ENCODE data around the gene PDIA5. TPM values are rescaled to one million over a fixed set of nuclear protein-coding genes. Genes with fewer than 3 reads are reported as not detected.

Gene PDIA5
- total and polyA plus RNA-seq, 2 donors (not counting 1 experiment from before 2014, with no cell fraction given) = 2.6 to 3.8 TPM

- intact Hi-C loops (cut with micrococcal nuclease) = no loop called here
Observed at GRCh38 chr3:123194552-123194951, 127.7 kb downstream of the PDIA5 start.

GRCh38 chr3:123198372-123198771 lies 131.5 kb downstream of the PDIA5 start:
- ChIA-PET POLR2A (no interaction called here), CTCF (no interaction called here)
- TF ChIP-seq EZH2 (IDR thresholded peaks at IDR 0.05; ENCODE audit: borderline replicate concordance, insufficient read depth, low read depth, low read length, poor library complexity, severe bottlenecking) (no peak), CTCF (IDR thresholded peaks at IDR 0.05) (no peak)
- Histone ChIP-seq H3K27me3 (replicated peaks in 1 of 4; ENCODE audit: control extremely low read depth in 1 of 4, control insufficient read depth in 3 of 4, insufficient read depth in 4 of 4, low read length in 3 of 4) (no peaks in the 10 kb centered on the region), H3K4me3 (ENCODE audit: control extremely low read depth in 1 of 5, extremely low read depth in 1 of 5, insufficient read depth in 1 of 5, low read depth in 2 of 5, low read length in 4 of 5) (no peak overlapping the region), H2AFZ (ENCODE audit: insufficient read depth, low read depth, low read length, poor library complexity, severe bottlenecking) (no peak overlapping the region), H3K79me2 (ENCODE audit: control insufficient read depth, insufficient read depth, low read length) (peaks cover 14% of the 10 kb centered on the region), H3K9ac (ENCODE audit: low read length) (no peak overlapping the region), H3K27ac (ENCODE audit: low read length in 2 of 2) (no peak overlapping the region), H3K4me1 (ENCODE audit: control insufficient read depth in 2 of 2, insufficient read depth in 2 of 2, low read length in 2 of 2) (peaks cover 13 to 18% of the 10 kb centered on the region in 2 donors), H3K36me3 (replicated peaks in 1 of 2; ENCODE audit: control extremely low read depth in 1 of 2, control insufficient read depth in 1 of 2, extremely low read depth in 1 of 2, insufficient read depth in 2 of 2, low read length in 1 of 2) (no peaks in the 10 kb centered on the region), H3K9me3 (ENCODE audit: control extremely low read depth in 1 of 3, control insufficient read depth in 2 of 3, insufficient read depth in 1 of 3, low read length in 2 of 3) (peaks cover 0 to 6% (median 0%) of the 10 kb centered on the region in 3 donors), H4K20me1 (ENCODE audit: control insufficient read depth, insufficient read depth, low read length, poor library complexity, severe bottlenecking) (no peaks in the 10 kb centered on the region), H3K4me2 (replicated peaks; ENCODE audit: low read depth, low read length, poor library complexity, severe bottlenecking) (no peak overlapping the region)
- no peak overlapping the region for H3K27ac Mint-ChIP-seq
- no peaks in the 10 kb centered on the region for H3K27me3 Mint-ChIP-seq
- intact Hi-C loops (cut with micrococcal nuclease) = no loop called here
- ATAC-seq (ENCODE audit: low read depth) (no peak), DNase-seq (no peak)
- H3K4me1 Mint-ChIP-seq = peaks cover 22% of the 10 kb centered on the region
- peaks cover 5% of the 10 kb centered on the region for H3K9me3 Mint-ChIP-seq (ENCODE audit: insufficient read depth)
- no peak overlapping the region for H3K4me3 Mint-ChIP-seq
- WGBS (ENCODE audit: insufficient coverage) = no CpG with 5 or more reads among the region's 1 CpG

More at GRCh38 chr3:123194552-123194951, 127.7 kb downstream of the PDIA5 start:
- Mint-ChIP-seq H3K4me3 (no peak overlapping the region), H3K27me3 (no peaks in the 10 kb centered on the region), H3K9me3 (ENCODE audit: insufficient read depth) (peaks cover 5% of the 10 kb centered on the region), H3K27ac (no peak overlapping the region), H3K4me1 (no peaks in the 10 kb centered on the region)
- Histone ChIP-seq H4K20me1 (ENCODE audit: control insufficient read depth, insufficient read depth, low read length, poor library complexity, severe bottlenecking) (no peaks in the 10 kb centered on the region), H3K27me3 (replicated peaks in 1 of 4; ENCODE audit: control extremely low read depth in 1 of 4, control insufficient read depth in 3 of 4, insufficient read depth in 4 of 4, low read length in 3 of 4) (no peaks in the 10 kb centered on the region), H2AFZ (ENCODE audit: insufficient read depth, low read depth, low read length, poor library complexity, severe bottlenecking) (no peak overlapping the region), H3K27ac (ENCODE audit: low read length in 2 of 2) (no peak overlapping the region), H3K4me3 (ENCODE audit: control extremely low read depth in 1 of 5, extremely low read depth in 1 of 5, insufficient read depth in 1 of 5, low read depth in 2 of 5, low read length in 4 of 5) (no peak overlapping the region), H3K79me2 (ENCODE audit: control insufficient read depth, insufficient read depth, low read length) (no peaks in the 10 kb centered on the region), H3K4me1 (ENCODE audit: control insufficient read depth in 2 of 2, insufficient read depth in 2 of 2, low read length in 2 of 2) (no peaks in the 10 kb centered on the region), H3K36me3 (replicated peaks in 1 of 2; ENCODE audit: control extremely low read depth in 1 of 2, control insufficient read depth in 1 of 2, extremely low read depth in 1 of 2, insufficient read depth in 2 of 2, low read length in 1 of 2) (no peaks in the 10 kb centered on the region), H3K9ac (ENCODE audit: low read length) (no peak overlapping the region), H3K9me3 (ENCODE audit: control extremely low read depth in 1 of 3, control insufficient read depth in 2 of 3, insufficient read depth in 1 of 3, low read length in 2 of 3) (peaks cover 0 to 6% (median 0%) of the 10 kb centered on the region in 3 donors), H3K4me2 (replicated peaks; ENCODE audit: low read depth, low read length, poor library complexity, severe bottlenecking) (no peak overlapping the region)
- 90% methylated on average over 7 of the region's 10 CpGs for WGBS (ENCODE audit: insufficient coverage)
- ChIA-PET CTCF (no interaction called here), POLR2A (no interaction called here)
- no peak for ATAC-seq (ENCODE audit: low read depth)
- DNase-seq = no peak
- no peak for TF ChIP-seq EZH2 (IDR thresholded peaks at IDR 0.05; ENCODE audit: borderline replicate concordance, insufficient read depth, low read depth, low read length, poor library complexity, severe bottlenecking)
- no peak for TF ChIP-seq CTCF (IDR thresholded peaks at IDR 0.05)
